Measurements from ENCODE around the gene GNAT1.
"Not testable (repeated sequence)": the region's sequence is repeated elsewhere in the genome, so short reads cannot be mapped to it uniquely, and the experiment has no call there.

Gene GNAT1

GRCh38 chr3:50239649-50240048 is 48.2 kb downstream of the GNAT1 start:
- TF ChIP-seq, protein P1, sequence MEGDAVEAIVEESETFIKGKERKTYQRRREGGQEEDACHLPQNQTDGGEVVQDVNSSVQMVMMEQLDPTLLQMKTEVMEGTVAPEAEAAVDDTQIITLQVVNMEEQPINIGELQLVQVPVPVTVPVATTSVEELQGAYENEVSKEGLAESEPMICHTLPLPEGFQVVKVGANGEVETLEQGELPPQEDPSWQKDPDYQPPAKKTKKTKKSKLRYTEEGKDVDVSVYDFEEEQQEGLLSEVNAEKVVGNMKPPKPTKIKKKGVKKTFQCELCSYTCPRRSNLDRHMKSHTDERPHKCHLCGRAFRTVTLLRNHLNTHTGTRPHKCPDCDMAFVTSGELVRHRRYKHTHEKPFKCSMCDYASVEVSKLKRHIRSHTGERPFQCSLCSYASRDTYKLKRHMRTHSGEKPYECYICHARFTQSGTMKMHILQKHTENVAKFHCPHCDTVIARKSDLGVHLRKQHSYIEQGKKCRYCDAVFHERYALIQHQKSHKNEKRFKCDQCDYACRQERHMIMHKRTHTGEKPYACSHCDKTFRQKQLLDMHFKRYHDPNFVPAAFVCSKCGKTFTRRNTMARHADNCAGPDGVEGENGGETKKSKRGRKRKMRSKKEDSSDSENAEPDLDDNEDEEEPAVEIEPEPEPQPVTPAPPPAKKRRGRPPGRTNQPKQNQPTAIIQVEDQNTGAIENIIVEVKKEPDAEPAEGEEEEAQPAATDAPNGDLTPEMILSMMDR (IDR thresholded peaks at IDR 0.05): no peak
- TF ChIP-seq ZFX (IDR thresholded peaks at IDR 0.05; ENCODE audit: borderline replicate concordance): no peak
- H3K27ac ChIP-seq: peak overlapping the region; percentile 12; the same call in 1 of the 2 replicates

DNA sequence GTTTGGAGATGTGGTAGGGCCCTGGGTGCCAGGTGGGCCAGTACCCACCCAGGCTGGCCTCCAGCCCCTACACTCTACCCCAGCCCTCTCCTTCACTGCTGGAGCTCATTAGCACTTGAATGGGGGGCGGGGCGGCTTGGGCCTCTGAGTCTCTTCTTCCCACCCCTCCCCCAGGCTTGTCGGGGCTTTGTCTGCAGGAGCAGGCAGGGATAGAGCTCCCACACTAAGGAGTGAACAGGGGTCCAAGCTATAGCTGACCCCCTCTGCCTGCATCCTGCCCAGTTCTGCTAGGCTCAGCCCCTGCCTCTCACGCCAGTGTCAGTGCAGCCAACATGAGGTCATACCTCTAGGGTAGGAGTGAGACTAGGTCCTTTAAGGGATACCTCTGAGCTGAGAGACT is 49.8 kb downstream of the GNAT1 start:
- TF ChIP-seq, protein P1 (IDR thresholded peaks at IDR 0.05): no peak
- no peak for TF ChIP-seq ZFX (IDR thresholded peaks at IDR 0.05; ENCODE audit: borderline replicate concordance)
- H3K27ac ChIP-seq: no peak overlapping the region

- H3K27ac ChIP-seq: peak overlapping the region; percentile 15; the same call in 1 of the 2 replicates
- TF ChIP-seq, protein P1 (IDR thresholded peaks at IDR 0.05): no peak
- TF ChIP-seq ZFX (IDR thresholded peaks at IDR 0.05; ENCODE audit: borderline replicate concordance): no peak
Observed at GRCh38 chr3:50241713-50242380, 50.4 kb downstream of the GNAT1 start.

GRCh38 chr3:50242381-50242770 is 51.0 kb downstream of the GNAT1 start:
- peak overlapping the region; percentile 15 for H3K27ac ChIP-seq
- TF ChIP-seq, protein P1 (IDR thresholded peaks at IDR 0.05): no peak
- TF ChIP-seq ZFX (IDR thresholded peaks at IDR 0.05; ENCODE audit: borderline replicate concordance): no peak

DNA sequence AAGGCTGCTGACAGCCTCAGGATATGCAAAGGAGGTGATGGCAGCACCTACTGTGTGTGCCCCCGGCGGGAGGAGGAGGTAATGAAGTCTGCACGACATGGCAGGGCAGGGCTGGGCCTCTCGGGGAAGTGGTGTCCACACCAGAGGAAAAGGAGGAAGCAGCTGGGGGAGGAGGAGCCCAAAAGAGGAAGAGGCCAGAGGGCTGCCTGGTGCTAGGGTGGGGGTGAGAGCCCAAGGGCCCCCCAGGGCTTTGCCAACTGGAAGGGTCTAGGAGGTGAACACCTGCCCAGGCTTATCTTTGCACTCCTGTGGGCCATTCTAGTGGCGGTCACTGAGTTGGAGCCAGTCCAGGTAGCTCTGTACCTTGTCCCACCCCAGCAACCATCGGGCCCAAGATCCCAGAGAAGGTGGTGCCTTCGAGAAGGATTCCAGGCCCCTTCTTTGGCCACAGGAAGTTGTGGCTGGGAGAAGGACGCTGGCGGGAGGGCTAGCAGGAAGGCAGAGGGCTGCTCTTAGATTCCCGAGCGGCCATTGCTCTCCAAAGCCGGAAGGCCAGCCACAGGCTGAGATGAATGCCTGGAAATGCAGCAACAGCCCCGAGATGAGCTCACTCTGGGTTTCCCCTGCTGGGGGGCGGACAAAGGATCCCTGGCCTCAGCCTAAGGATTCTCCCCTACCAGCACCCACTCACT is 51.6 kb downstream of the GNAT1 start:
- TF ChIP-seq ZFX (IDR thresholded peaks at IDR 0.05; ENCODE audit: borderline replicate concordance): no peak
- TF ChIP-seq, protein P1 (IDR thresholded peaks at IDR 0.05): no peak
- peak overlapping the region; percentile 15; the same call in 1 of the 2 replicates for H3K27ac ChIP-seq

GRCh38 chr3:50243543-50243895 is 52.1 kb downstream of the GNAT1 start:
- peak overlapping the region; percentile 15; the same call in 1 of the 2 replicates for H3K27ac ChIP-seq
- TF ChIP-seq, protein P1 (IDR thresholded peaks at IDR 0.05): no peak
- TF ChIP-seq ZFX (IDR thresholded peaks at IDR 0.05; ENCODE audit: borderline replicate concordance): no peak

DNA sequence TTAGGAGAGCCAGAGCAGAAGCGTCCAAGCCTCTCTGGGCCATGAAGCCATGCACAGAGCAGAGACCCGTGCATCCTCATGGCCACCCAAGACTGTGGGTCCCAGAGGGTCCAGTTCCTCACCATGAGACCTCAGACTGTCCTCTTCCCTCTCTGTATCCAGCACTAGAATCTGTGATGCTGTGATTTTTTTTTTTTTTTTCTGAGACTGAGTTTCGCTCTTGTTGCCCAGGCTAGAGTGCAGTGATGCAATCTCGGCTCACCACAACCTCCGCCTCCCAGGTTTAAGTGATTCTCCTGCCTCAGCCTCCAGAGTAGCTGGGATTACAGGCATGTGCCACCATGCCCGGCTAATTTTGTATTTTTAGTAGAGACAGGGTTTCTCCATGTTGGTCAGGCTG is 53.4 kb downstream of the GNAT1 start:
- H3K27ac ChIP-seq: not testable (repeated sequence)

All from 22Rv1 (cell line).